Endothelial cell of coronary artery (primary cell): ENCODE measurements around the gene SPATA31D4. TPM values are rescaled to one million over a fixed set of nuclear protein-coding genes. Genes with fewer than 3 reads are reported as not detected.

ENCODE experiments used
- total RNA-seq: library from RNA; depleted of rRNA; stranded (reverse); fragments of >200 nt; gene quantifications from 2 replicates; pipeline ENCODE4 v1.2.3, GENCODE V29; 2014

SPATA31D4 gene
- total RNA-seq = not detected in 2 replicates

GRCh38 chr9:81928305-81928704 lies at the start of gene SPATA31D4:
Gene SPATA31D4, plus strand, starts transcription at chr9:81928428. Its CDS starts 86 bp downstream, at chr9:81928514.

DNA sequence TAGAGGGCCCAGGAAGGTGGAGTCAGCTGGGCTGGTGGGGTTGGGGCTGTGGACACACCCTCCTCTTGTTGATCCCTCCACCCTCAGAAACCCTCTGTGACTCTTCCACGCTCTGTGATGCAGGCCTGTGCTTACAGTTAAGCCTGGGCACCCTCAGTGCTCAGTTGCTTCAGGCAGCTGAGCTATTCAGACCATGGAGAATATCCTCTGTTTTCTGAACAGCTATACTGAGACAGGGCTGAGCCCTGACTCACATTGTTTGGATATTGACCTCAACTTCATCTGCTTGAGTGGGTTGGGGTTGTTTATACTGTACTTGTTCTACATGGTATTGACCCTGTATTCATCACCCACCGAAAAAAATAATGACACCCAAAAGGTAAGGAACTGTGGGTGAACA lies 15.2 kb downstream of the SPATA31D4 start, which contains the start of gene SPATA31D3:
TSS of gene SPATA31D3 (plus strand) at position 108 of the 400 bp plus-strand sequence. CDS start at position 194, 86 bp downstream.

Other genes with a start within 250 kb of the SPATA31D4 start
- 38.8 and 40.0 TPM in 2 replicates for gene TLE1, start 238.9 kb upstream of the SPATA31D4 start, total RNA-seq
- not detected in 2 replicates for gene SPATA31D3, start 15.1 kb downstream of the SPATA31D4 start, total RNA-seq
- gene SPATA31D1, start 60.3 kb downstream of the SPATA31D4 start, total RNA-seq = not detected in 2 replicates